ENCODE data around the gene ADAM19.
A peak's percentile ranks its signal among the peaks of the same experiment; 100 is the strongest.

Gene ADAM19

GRCh38 chr5:157540707-157541446 is 34.7 kb downstream of the ADAM19 start:
- DNase-seq: peak; percentile 26 to 28

GRCh38 chr5:157540124-157540523 is 35.5 kb downstream of the ADAM19 start:
- no peak for DNase-seq

GRCh38 chr5:157539503-157540022 is 36.0 kb downstream of the ADAM19 start:
- DNase-seq: no peak

GRCh38 chr5:157538311-157538710 is 37.3 kb downstream of the ADAM19 start:
- DNase-seq: no peak

GRCh38 chr5:157535042-157535865 is 40.3 kb downstream of the ADAM19 start:
- no peak for DNase-seq

GRCh38 chr5:157533011-157533481 is 42.5 kb downstream of the ADAM19 start:
- no peak for DNase-seq

GRCh38 chr5:157532022-157532421 is 43.6 kb downstream of the ADAM19 start:
- DNase-seq: no peak

- DNase-seq: no peak
Measured at GRCh38 chr5:157530226-157530972, 45.2 kb downstream of the ADAM19 start.

GRCh38 chr5:157529002-157529401 is 46.6 kb downstream of the ADAM19 start:
- no peak for DNase-seq

GRCh38 chr5:157528036-157528632 is 47.4 kb downstream of the ADAM19 start:
- DNase-seq: no peak

- no peak for DNase-seq
Measured at GRCh38 chr5:157524887-157525286, 50.7 kb downstream of the ADAM19 start.

- DNase-seq: no peak
Measured at GRCh38 chr5:157523976-157524375, 51.6 kb downstream of the ADAM19 start.

GRCh38 chr5:157521704-157522029 is 53.9 kb downstream of the ADAM19 start:
- DNase-seq: no peak

GRCh38 chr5:157520911-157521703 is 54.5 kb downstream of the ADAM19 start:
- DNase-seq: no peak

GRCh38 chr5:157519579-157520253 is 55.9 kb downstream of the ADAM19 start:
- no peak for DNase-seq

- no peak for DNase-seq
Measured at GRCh38 chr5:157518963-157519362, 56.6 kb downstream of the ADAM19 start.

GRCh38 chr5:157516626-157517325 is 58.8 kb downstream of the ADAM19 start:
- DNase-seq: no peak

- DNase-seq: no peak
Measured at GRCh38 chr5:157516006-157516405, 59.6 kb downstream of the ADAM19 start.

- DNase-seq: no peak
Measured at GRCh38 chr5:157514974-157515373, 60.6 kb downstream of the ADAM19 start.

- no peak for DNase-seq
Measured at GRCh38 chr5:157513182-157513581, 62.4 kb downstream of the ADAM19 start.

All from activated CD4-positive, alpha-beta T cell treated with anti-CD3 and anti-CD28 coated beads, Interleukin-2, amount 50 U/mL, for 4 hours (primary cell).